K562 (cell line): ENCODE measurements around the gene PRM2. TPM values are rescaled to one million over a fixed set of nuclear protein-coding genes. Genes with fewer than 3 reads are reported as not detected.

Experiments
- CHD7 ChIP-seq: fragments of 200-600 bp; sonication (generic); IDR thresholded peaks from one replicate; pipeline ENCODE4 v1.6.1; 2012; ENCODE audit warnings: mild to moderate bottlenecking, low read depth, low read length, inconsistent platforms
- EWSR1 ChIP-seq: fragments of 450-650 bp; IDR thresholded peaks from 2 replicates; pipeline ENCODE4 v1.6.1; 2018; ENCODE audit warnings: borderline replicate concordance, mild to moderate bottlenecking, low read depth, moderate library complexity; ENCODE audit not compliant: partially characterized antibody
- GABPB2 ChIP-seq: fragments of 250-450 bp; sonication (Bioruptor Pico); conservative IDR thresholded peaks from 2 replicates; pipeline ENCODE4 v1.5.1; 2021; ENCODE audit warnings: mild to moderate bottlenecking
- RREB1 ChIP-seq: fragments of 250-450 bp; sonication (Bioruptor Pico); IDR thresholded peaks from 2 replicates; pipeline ENCODE4 v1.4.0; 2020
- ZNF133 ChIP-seq: fragments of 250-450 bp; sonication (Bioruptor Pico); IDR thresholded peaks from 2 replicates; pipeline ENCODE4 v1.4.0; 2020; ENCODE audit warnings: mild to moderate bottlenecking
- polyA plus RNA-seq, 8 experiments: library from polyadenylated mRNA; depleted of rRNA in 4 of 8; stranded (reverse) in 5 of 8; unstranded in 3 of 8; fragments of >200 nt; fragmentation: Nextera tagmentation in 2 of 8; fragmentation: Illumina TruSeq in 1 of 8; extraction: Ambion mirVana in 2 of 8; extraction: Trizol in 1 of 8; gene quantifications; 2 replicates each; pipeline versions ENCODE4 v1.2.1 to v1.2.3, GENCODE V29; 2011 to 2014; ENCODE audit warnings: inconsistent platforms in 1 of 8, missing spikeins in 1 of 8
- total RNA-seq, 7 experiments: library from RNA; depleted of rRNA in 6 of 7; stranded (reverse); fragments of >200 nt in 6 of 7; fragmentation: Illumina TruSeq in 2 of 7; extraction: Trizol in 2 of 7; gene quantifications; 2 replicates each; pipeline versions ENCODE4 v1.2.1 to v1.2.3, GENCODE V29; 2011 to 2021; ENCODE audit warnings: low replicate concordance in 1 of 7

Gene PRM2
- total and polyA plus RNA-seq, 9 of the 15 experiments (the other 6 are each of a cell fraction or from before 2014, with no cell fraction given): not detected

DNA sequence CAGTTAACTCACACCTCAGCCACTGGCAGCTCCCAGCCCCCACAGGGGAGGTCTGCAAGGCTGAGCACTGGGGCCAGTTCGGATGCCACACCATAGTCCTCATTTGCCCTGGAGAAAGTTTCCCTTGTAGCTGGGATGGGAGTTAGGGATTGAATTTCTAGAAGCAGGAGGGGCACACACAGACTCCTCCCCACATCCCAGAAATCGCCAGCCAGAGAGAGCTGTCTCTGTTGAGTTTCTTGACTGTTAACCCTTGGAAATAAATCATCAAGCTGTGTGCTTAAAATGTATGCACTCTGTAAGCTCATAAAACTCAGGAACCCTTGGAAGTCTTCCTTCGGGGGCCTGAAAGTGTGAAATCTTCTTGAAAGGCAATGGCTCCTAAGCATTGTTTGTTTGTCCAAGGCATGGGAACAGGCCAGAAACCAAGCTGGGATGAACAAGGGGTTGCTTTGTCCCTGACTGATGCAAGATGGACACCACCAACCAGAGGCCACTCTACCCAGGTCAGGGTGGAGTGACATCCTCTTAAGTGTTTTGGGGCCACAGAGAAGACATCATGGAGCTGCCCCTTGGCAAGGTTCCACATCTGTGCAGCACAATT is 2.5 kb downstream of the PRM2 start (continued):
- TF ChIP-seq CHD7: no peak
- no peak for TF ChIP-seq ZNF133 (CRISPR knock-in tag)
- no peak for TF ChIP-seq GABPB2 (CRISPR knock-in tag)
- TF ChIP-seq EWSR1: no peak
- TF ChIP-seq RREB1 (CRISPR knock-in tag): no peak
